LNCAP (cell line): Measurements from ENCODE around the gene SEPTIN6.

ENCODE experiments used
- CTCF ChIP-seq: fragments of 450-650 bp; IDR thresholded peaks from 2 replicates; pipeline ENCODE4 v1.5.1; 2017; ENCODE audit warnings: mild to moderate bottlenecking

The SEPTIN6 gene

GRCh38 chrX:119696251-119696890 lies 3.4 kb upstream of the SEPTIN6 start:
- no peak for TF ChIP-seq CTCF

- TF ChIP-seq CTCF, result no peak
Measured at GRCh38 chrX:119695535-119696050, 2.6 kb upstream of the SEPTIN6 start.

GRCh38 chrX:119694601-119695534 lies 1.9 kb upstream of the SEPTIN6 start:
- TF ChIP-seq CTCF, result no peak

- TF ChIP-seq CTCF, result no peak
Measured at GRCh38 chrX:119693996-119694451, 1.1 kb upstream of the SEPTIN6 start.

GRCh38 chrX:119692191-119693039 lies 553 bp downstream of the SEPTIN6 start:
- TF ChIP-seq CTCF, result no peak

- TF ChIP-seq CTCF, result no peak
Measured at GRCh38 chrX:119690921-119691716, 1.8 kb downstream of the SEPTIN6 start.
